ENCODE measurements around the gene COL27A1.

- TF ChIP-seq CTCF (IDR thresholded peaks at IDR 0.05), result no peak
- TF ChIP-seq POLR2A (IDR thresholded peaks at IDR 0.05), result no peak
- TF ChIP-seq POLR2AphosphoS5 (IDR thresholded peaks at IDR 0.05), result no peak
Observed at GRCh38 chr9:114146735-114147134, 8.6 kb upstream of the COL27A1 start.
